Neural progenitor cell (in vitro differentiated cells): ENCODE measurements around the gene STX8. TPM values are rescaled to one million over a fixed set of nuclear protein-coding genes. Genes with fewer than 3 reads are reported as not detected.

ENCODE experiments used
- DNase-seq: peaks from one replicate; pipeline ENCODE4 v3.0.0-alpha.2; 2016; ENCODE audit warnings: low spot score
- H2AFZ ChIP-seq: fragments of 200-600 bp; sonication (generic); replicated peaks from 2 replicates; pipeline ENCODE4 v1.6.1; 2016; ENCODE audit warnings: antibody characterized with exemption
- H3F3A ChIP-seq: fragments of 200-600 bp; sonication (generic); 2 replicates; pipeline ENCODE4 v1.6.1; 2016; ENCODE audit warnings: antibody characterized with exemption, low read depth
- H3K27ac ChIP-seq: fragments of 200-600 bp; sonication (generic); 2 replicates; pipeline ENCODE4 v1.5.1; 2016; ENCODE audit warnings: mild to moderate bottlenecking
- H3K27me3 ChIP-seq: fragments of 200-600 bp; sonication (generic); 2 replicates; pipeline ENCODE4 v1.6.1; 2016; ENCODE audit warnings: mild to moderate bottlenecking, moderate library complexity
- H3K36me3 ChIP-seq: fragments of 200-600 bp; sonication (generic); 2 replicates; pipeline ENCODE4 v1.5.1; 2016
- H3K4me1 ChIP-seq: fragments of 200-600 bp; sonication (generic); 2 replicates; pipeline ENCODE4 v1.6.1; 2016; ENCODE audit warnings: mixed run types
- H3K4me2 ChIP-seq: fragments of 200-600 bp; sonication (generic); 2 replicates; pipeline ENCODE4 v1.6.1; 2016
- H3K4me3 ChIP-seq: fragments of 200-600 bp; sonication (generic); 2 replicates; pipeline ENCODE4 v1.5.1; 2016
- H3K79me2 ChIP-seq: fragments of 200-600 bp; sonication (generic); 2 replicates; pipeline ENCODE4 v1.6.1; 2016; ENCODE audit warnings: low read depth
- H3K9ac ChIP-seq: fragments of 200-600 bp; sonication (generic); 2 replicates; pipeline ENCODE4 v1.6.1; 2016
- H3K9me3 ChIP-seq: fragments of 200-600 bp; sonication (generic); 2 replicates; pipeline ENCODE4 v1.5.1; 2016; ENCODE audit warnings: low read depth
- H4K20me1 ChIP-seq: fragments of 200-600 bp; sonication (generic); 2 replicates; pipeline ENCODE4 v1.6.1; 2016; ENCODE audit warnings: low read depth
- H3K27ac Mint-ChIP-seq: 3 replicates; pipeline ENCODE4 v1.8.0; 2021; ENCODE audit warnings: mixed read lengths
- H3K27me3 Mint-ChIP-seq: 2 replicates; pipeline ENCODE4 v1.8.0; 2022; ENCODE audit warnings: low read depth, mild to moderate bottlenecking, inconsistent platforms, moderate library complexity, mixed read lengths; ENCODE audit not compliant: insufficient read depth
- H3K36me3 Mint-ChIP-seq: 3 replicates; pipeline ENCODE4 v1.8.0; 2021; ENCODE audit warnings: mixed read lengths
- H3K4me1 Mint-ChIP-seq: 3 replicates; pipeline ENCODE4 v1.8.0; 2021; ENCODE audit warnings: mixed read lengths
- H3K4me3 Mint-ChIP-seq: 3 replicates; pipeline ENCODE4 v1.8.0; 2021; ENCODE audit warnings: mild to moderate bottlenecking, moderate library complexity, mixed read lengths
- H3K9me3 Mint-ChIP-seq: 3 replicates; pipeline ENCODE4 v1.8.0; 2020; ENCODE audit warnings: mixed read lengths
- EZH2 ChIP-seq: fragments of 200-600 bp; sonication (generic); IDR thresholded peaks from 2 replicates; pipeline ENCODE4 v1.6.1; 2017; ENCODE audit warnings: antibody characterized with exemption, mild to moderate bottlenecking, moderate library complexity
- EZH2phosphoT487 ChIP-seq: fragments of 200-600 bp; sonication (generic); IDR thresholded peaks from 2 replicates; pipeline ENCODE4 v1.6.1; 2017; ENCODE audit warnings: antibody characterized with exemption
- total RNA-seq: library from RNA; depleted of rRNA; stranded (reverse); fragments of >200 nt; gene quantifications from 2 replicates; pipeline ENCODE4 v1.2.3, GENCODE V29; 2015; ENCODE audit warnings: low replicate concordance
- TF ChIP-seq, protein P1 (sequence below): fragments of 200-600 bp; sonication (generic); IDR thresholded peaks from 2 replicates; pipeline ENCODE4 v1.5.1; 2017; ENCODE audit warnings: antibody characterized with exemption, mild to moderate bottlenecking

The STX8 gene
- total RNA-seq, 1 donor from 2014 or later = 79.7 TPM

DNA sequence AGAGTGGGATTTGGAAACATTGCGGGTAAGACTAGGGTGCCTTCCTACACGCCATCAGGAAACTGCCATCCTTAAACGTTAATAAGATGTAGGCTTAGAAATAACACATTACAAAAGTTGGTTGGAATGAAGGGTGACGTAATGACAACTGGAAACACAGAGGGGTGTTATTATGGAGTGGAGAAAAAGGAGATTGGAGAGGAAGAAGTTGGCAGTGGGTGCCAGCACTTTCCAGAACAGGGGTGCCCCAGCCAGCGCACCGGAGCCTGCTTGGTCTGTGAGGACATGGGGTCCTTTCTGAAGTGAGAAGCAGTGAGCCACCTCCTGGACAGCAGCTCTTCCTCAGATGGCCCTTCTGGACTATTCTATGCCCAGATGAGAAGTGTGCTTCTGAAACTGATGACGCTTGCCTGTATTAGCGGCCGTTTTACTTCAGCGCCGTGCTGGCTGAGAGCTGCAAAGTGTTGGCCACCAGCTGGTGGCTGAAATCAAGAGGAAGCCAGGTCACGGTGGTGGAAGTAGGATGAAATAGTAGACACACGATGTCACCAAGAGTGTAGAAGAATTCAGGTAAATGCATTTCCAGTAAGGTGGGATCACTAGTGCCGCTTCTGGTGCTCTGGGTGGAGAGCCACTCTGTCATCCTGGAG lies 309.5 kb downstream of the STX8 start:
- no peak for TF ChIP-seq EZH2phosphoT487
- TF ChIP-seq, protein P1, sequence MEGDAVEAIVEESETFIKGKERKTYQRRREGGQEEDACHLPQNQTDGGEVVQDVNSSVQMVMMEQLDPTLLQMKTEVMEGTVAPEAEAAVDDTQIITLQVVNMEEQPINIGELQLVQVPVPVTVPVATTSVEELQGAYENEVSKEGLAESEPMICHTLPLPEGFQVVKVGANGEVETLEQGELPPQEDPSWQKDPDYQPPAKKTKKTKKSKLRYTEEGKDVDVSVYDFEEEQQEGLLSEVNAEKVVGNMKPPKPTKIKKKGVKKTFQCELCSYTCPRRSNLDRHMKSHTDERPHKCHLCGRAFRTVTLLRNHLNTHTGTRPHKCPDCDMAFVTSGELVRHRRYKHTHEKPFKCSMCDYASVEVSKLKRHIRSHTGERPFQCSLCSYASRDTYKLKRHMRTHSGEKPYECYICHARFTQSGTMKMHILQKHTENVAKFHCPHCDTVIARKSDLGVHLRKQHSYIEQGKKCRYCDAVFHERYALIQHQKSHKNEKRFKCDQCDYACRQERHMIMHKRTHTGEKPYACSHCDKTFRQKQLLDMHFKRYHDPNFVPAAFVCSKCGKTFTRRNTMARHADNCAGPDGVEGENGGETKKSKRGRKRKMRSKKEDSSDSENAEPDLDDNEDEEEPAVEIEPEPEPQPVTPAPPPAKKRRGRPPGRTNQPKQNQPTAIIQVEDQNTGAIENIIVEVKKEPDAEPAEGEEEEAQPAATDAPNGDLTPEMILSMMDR = no peak
- Histone ChIP-seq H3K27ac (no peak overlapping the region), H4K20me1 (no peaks in the 10 kb centered on the region), H2AFZ (no peak overlapping the region), H3K4me3 (no peak overlapping the region), H3K36me3 (no peaks in the 10 kb centered on the region), H3K9ac (no peak overlapping the region), H3K27me3 (no peaks in the 10 kb centered on the region), H3F3A (no peaks in the 10 kb centered on the region), H3K4me1 (no peaks in the 10 kb centered on the region), H3K9me3 (no peaks in the 10 kb centered on the region), H3K4me2 (no peak overlapping the region), H3K79me2 (no peaks in the 10 kb centered on the region)
- DNase-seq = no peak
- Mint-ChIP-seq H3K4me1 (no peaks in the 10 kb centered on the region), H3K9me3 (no peaks in the 10 kb centered on the region), H3K4me3 (no peak overlapping the region), H3K36me3 (no peaks in the 10 kb centered on the region), H3K27ac (no peak overlapping the region), H3K27me3 (peaks cover 3% of the 10 kb centered on the region)

DNA sequence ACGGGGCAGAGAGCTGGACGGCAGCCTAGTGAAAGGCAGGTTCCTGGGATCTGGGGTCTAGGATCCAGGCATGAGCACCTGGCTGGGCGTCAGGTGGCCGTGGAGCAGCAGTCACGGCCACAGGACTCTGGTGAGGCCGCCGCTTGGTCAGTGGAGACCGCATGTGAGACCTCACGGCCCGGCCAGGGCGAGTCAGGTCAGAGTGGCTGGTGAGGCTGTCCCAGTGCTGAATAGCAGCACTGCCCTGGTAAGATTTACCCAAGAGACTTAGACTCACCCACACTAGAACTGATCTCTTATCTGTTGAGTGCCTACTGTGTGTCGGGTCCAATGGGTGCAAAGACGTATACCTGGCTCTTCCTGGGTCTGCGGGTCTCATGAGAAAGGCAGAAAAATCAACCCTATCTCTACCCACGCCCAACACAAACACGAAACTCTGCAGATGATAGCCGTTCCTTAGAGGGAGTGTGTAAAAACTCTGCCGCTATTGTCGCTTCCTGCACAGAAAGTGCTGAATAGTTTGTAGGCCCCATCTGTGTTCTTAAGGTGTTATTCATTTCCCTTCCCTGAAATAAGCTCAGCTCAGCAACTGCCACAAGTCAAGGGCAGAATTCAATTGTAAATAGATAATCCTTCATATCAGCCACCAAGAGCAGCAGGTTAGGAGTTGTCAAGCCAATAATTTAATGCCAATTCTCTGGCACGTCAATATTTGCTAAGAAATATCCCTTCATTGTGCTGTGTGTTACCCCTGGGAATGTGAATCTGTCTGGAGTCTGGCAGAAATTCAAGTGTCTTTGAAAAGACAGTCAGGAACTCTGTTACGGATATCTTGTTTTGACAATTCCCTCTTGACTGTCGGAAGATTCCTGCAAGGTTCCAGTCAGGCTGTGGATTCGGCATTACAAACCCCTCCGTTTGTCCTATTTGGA lies 314.3 kb downstream of the STX8 start:
- no peak for TF ChIP-seq EZH2
- TF ChIP-seq EZH2phosphoT487 = no peak
- TF ChIP-seq, protein P1 = no peak
- Mint-ChIP-seq H3K4me3 (no peak overlapping the region), H3K36me3 (no peaks in the 10 kb centered on the region), H3K27me3 (peaks cover 4% of the 10 kb centered on the region), H3K27ac (no peak overlapping the region), H3K9me3 (no peaks in the 10 kb centered on the region), H3K4me1 (peaks cover 28% of the 10 kb centered on the region)
- H3K4me2 ChIP-seq = no peak overlapping the region
- peaks cover 22% of the 10 kb centered on the region for H3K4me1 ChIP-seq
- no peaks in the 10 kb centered on the region for H3K9me3 ChIP-seq
- H3K4me3 ChIP-seq = no peak overlapping the region
- H2AFZ ChIP-seq = no peak overlapping the region
- H3K27me3 ChIP-seq = no peaks in the 10 kb centered on the region
- H3F3A ChIP-seq = no peaks in the 10 kb centered on the region
- no peak overlapping the region for H3K27ac ChIP-seq
- H3K79me2 ChIP-seq = no peaks in the 10 kb centered on the region
- H3K36me3 ChIP-seq = no peaks in the 10 kb centered on the region
- no peak overlapping the region for H3K9ac ChIP-seq
- no peak for DNase-seq
- peaks cover 4% of the 10 kb centered on the region for H4K20me1 ChIP-seq

DNA sequence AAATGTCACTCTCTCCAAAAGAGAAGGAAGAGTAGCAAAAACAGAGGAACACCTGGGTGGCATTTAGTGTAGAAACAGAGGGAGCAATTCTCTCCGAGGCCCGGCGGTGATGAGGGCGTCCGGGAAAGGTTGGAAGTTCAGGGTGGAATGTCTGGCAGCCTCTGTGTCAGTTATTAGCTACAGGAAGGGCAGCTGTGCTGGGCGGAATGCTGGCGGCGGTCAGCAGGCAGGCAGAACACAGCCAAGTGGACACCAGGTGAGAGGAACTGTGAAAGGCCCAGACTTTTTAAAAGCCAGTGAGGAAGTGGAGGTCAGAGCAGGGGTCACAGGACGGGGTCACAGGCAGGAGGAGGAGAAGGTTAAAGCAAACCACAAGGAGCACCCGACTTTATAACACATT lies 316.2 kb downstream of the STX8 start:
- TF ChIP-seq, protein P1 = no peak
- no peak for TF ChIP-seq EZH2
- no peak for TF ChIP-seq EZH2phosphoT487
- DNase-seq = no peak
- Mint-ChIP-seq H3K27me3 (peaks cover 4% of the 10 kb centered on the region), H3K4me3 (no peak overlapping the region), H3K27ac (peak overlapping the region; percentile 4), H3K4me1 (peaks cover 28% of the 10 kb centered on the region), H3K9me3 (no peaks in the 10 kb centered on the region), H3K36me3 (no peaks in the 10 kb centered on the region)
- Histone ChIP-seq H3K4me3 (no peak overlapping the region), H3K9ac (no peak overlapping the region), H3K27ac (no peak overlapping the region), H2AFZ (no peak overlapping the region), H3K4me2 (no peak overlapping the region), H3F3A (no peaks in the 10 kb centered on the region), H3K9me3 (no peaks in the 10 kb centered on the region), H4K20me1 (peaks cover 4% of the 10 kb centered on the region), H3K27me3 (no peaks in the 10 kb centered on the region), H3K4me1 (peaks cover 22% of the 10 kb centered on the region), H3K36me3 (no peaks in the 10 kb centered on the region), H3K79me2 (no peaks in the 10 kb centered on the region)
